CD14-positive monocyte (primary cell): Measurements from ENCODE around the gene CCDC12. TPM values are rescaled to one million over a fixed set of nuclear protein-coding genes. Genes with fewer than 3 reads are reported as not detected.

Source experiments
- DNase-seq, 3 donors: peaks; one replicate each; pipeline ENCODE4 v3.0.0-alpha.2; 2011 to 2022
- H2AFZ ChIP-seq: 2 replicates; pipeline ENCODE4 v1.6.0; 2012; ENCODE audit warnings: mild to moderate bottlenecking, low read depth, low read length, inconsistent platforms; ENCODE audit not compliant: insufficient read depth, poor library complexity, severe bottlenecking
- H3K27ac ChIP-seq, 2 donors: 1 replicate in 1 of 2; 2 replicates in 1 of 2; pipeline ENCODE4 v1.5.1; 2012 to 2013; ENCODE audit warnings: low read length in 2 of 2, control low read depth in 1 of 2, inconsistent platforms in 1 of 2, low read depth in 1 of 2, mild to moderate bottlenecking in 1 of 2
- H3K27me3 ChIP-seq, 2 donors: one replicate each; pipeline versions ENCODE4 v1.6.0 to v1.6.1; 2011 to 2013; ENCODE audit warnings: low read length in 2 of 2; ENCODE audit not compliant: control insufficient read depth in 2 of 2, insufficient read depth in 2 of 2
- H3K36me3 ChIP-seq, 2 donors: replicated peaks in 1 of 2; 1 replicate in 1 of 2; 2 replicates in 1 of 2; pipeline versions ENCODE4 v1.5.1 to v1.6.1; 2012 to 2013; ENCODE audit warnings: low read length in 2 of 2, control low read depth in 1 of 2, inconsistent platforms in 1 of 2, mild to moderate bottlenecking in 1 of 2; ENCODE audit not compliant: insufficient read depth in 2 of 2, control insufficient read depth in 1 of 2
- H3K4me1 ChIP-seq, 2 donors: 1 replicate in 1 of 2; 2 replicates in 1 of 2; pipeline versions ENCODE4 v1.5.1 to v1.6.1; 2012 to 2013; ENCODE audit warnings: low read length in 2 of 2, control low read depth in 1 of 2, inconsistent platforms in 1 of 2, mild to moderate bottlenecking in 1 of 2, moderate library complexity in 1 of 2; ENCODE audit not compliant: insufficient read depth in 2 of 2, control insufficient read depth in 1 of 2
- H3K4me2 ChIP-seq: replicated peaks from 2 replicates; pipeline ENCODE3; 2012; ENCODE audit warnings: low read length, moderate library complexity, mild to moderate bottlenecking; ENCODE audit not compliant: poor library complexity, severe bottlenecking; ENCODE audit errors: extremely low read depth
- H3K4me3 ChIP-seq, 3 experiments: fragments of 200-600 bp in 1 of 3; sonication (generic) in 1 of 3; replicated peaks in 1 of 3; 1 replicate in 2 of 3; 2 replicates in 1 of 3; pipeline ENCODE4 v1.5.1; 2011 to 2013; ENCODE audit warnings: low read length in 3 of 3, mild to moderate bottlenecking in 3 of 3, control low read depth in 2 of 3, low read depth in 2 of 3, inconsistent platforms in 1 of 3, moderate library complexity in 1 of 3
- H3K79me2 ChIP-seq: 2 replicates; pipeline ENCODE4 v1.6.0; 2012; ENCODE audit warnings: mild to moderate bottlenecking, control low read depth, inconsistent platforms, low read length, moderate library complexity; ENCODE audit not compliant: insufficient read depth
- H3K9ac ChIP-seq: 2 replicates; pipeline ENCODE4 v1.6.0; 2017; ENCODE audit warnings: low read length, mild to moderate bottlenecking; ENCODE audit not compliant: insufficient read depth, poor library complexity, severe bottlenecking
- H3K9me3 ChIP-seq, 2 donors: replicated peaks in 1 of 2; 1 replicate in 1 of 2; 2 replicates in 1 of 2; pipeline versions ENCODE4 v1.5.1 to v1.6.1; 2012 to 2013; ENCODE audit warnings: low read length in 2 of 2, control low read depth in 1 of 2; ENCODE audit not compliant: control insufficient read depth in 1 of 2, insufficient read depth in 1 of 2
- H4K20me1 ChIP-seq: 2 replicates; pipeline ENCODE4 v1.6.0; 2012; ENCODE audit warnings: mild to moderate bottlenecking, low read length, control low read depth, moderate library complexity; ENCODE audit not compliant: insufficient read depth
- H3K27ac Mint-ChIP-seq, 7 donors: one replicate each; pipeline ENCODE4 v1.8.0; 2020; ENCODE audit warnings: mild to moderate bottlenecking in 7 of 7, mixed read lengths in 7 of 7, moderate library complexity in 6 of 7, inconsistent platforms in 2 of 7
- H3K27me3 Mint-ChIP-seq, 3 donors: one replicate each; pipeline ENCODE4 v1.8.0; 2021 to 2022; ENCODE audit warnings: low read depth in 3 of 3, mild to moderate bottlenecking in 3 of 3, mixed read lengths in 3 of 3, moderate library complexity in 3 of 3, inconsistent platforms in 1 of 3
- H3K36me3 Mint-ChIP-seq, 2 donors: one replicate each; pipeline ENCODE4 v1.8.0; 2020; ENCODE audit warnings: mixed read lengths in 2 of 2, inconsistent platforms in 1 of 2, mild to moderate bottlenecking in 1 of 2
- H3K4me1 Mint-ChIP-seq: one replicate; pipeline ENCODE4 v1.8.0; 2020; ENCODE audit warnings: mild to moderate bottlenecking, mixed read lengths
- H3K4me3 Mint-ChIP-seq, 2 donors: one replicate each; pipeline ENCODE4 v1.8.0; 2020; ENCODE audit warnings: mild to moderate bottlenecking in 2 of 2, mixed read lengths in 2 of 2, moderate library complexity in 1 of 2
- H3K9me3 Mint-ChIP-seq, 7 donors: one replicate each; pipeline ENCODE4 v1.8.0; 2020 to 2022; ENCODE audit warnings: mixed read lengths in 7 of 7, mild to moderate bottlenecking in 6 of 7, moderate library complexity in 6 of 7, inconsistent platforms in 2 of 7
- CTCF ChIP-seq: fragments of 200-600 bp; IDR thresholded peaks from one replicate; pipeline ENCODE4 v1.8.0; 2022; ENCODE audit warnings: antibody characterized with exemption, mild to moderate bottlenecking
- WGBS: methylation state at CpG from one replicate; pipeline ENCODE4 v1.1.5; 2013; ENCODE audit warnings: missing lambda C conversion rate; ENCODE audit not compliant: insufficient coverage; 5-methylcytosine and 5-hydroxymethylcytosine counted together
- intact Hi-C, 2 donors: fragments of 100-400 bp; cut with micrococcal nuclease; formaldehyde crosslinking; loops; one replicate each; pipeline versions ENCODE4 v1.15.0 to v1.15.1; 2023
- polyA plus RNA-seq, 3 donors: library from polyadenylated mRNA; depleted of rRNA in 1 of 3; unstranded in 2 of 3; stranded (reverse) in 1 of 3; fragments of 300-500 nt in 2 of 3; fragments of >200 nt in 1 of 3; fragmentation: Illumina TruSeq in 2 of 3; gene quantifications; 1 replicate in 2 of 3; 2 replicates in 1 of 3; pipeline ENCODE4 v1.2.3, GENCODE V29; 2012 to 2021

Gene CCDC12
- polyA plus RNA-seq, 3 donors: 50.1 to 70.7 (median 55.8) TPM

- Histone ChIP-seq H3K4me3 (peak overlapping the region in 1 of 3 experiments; percentile 15), H3K4me1 (peaks cover 77 to 78% of the 10 kb centered on the region in 2 donors), H4K20me1 (peaks cover 40% of the 10 kb centered on the region), H3K4me2 (peak overlapping the region; percentile 28), H3K9ac (no peak overlapping the region), H3K79me2 (peaks cover 94% of the 10 kb centered on the region), H3K27ac (peak overlapping the region; percentile 50 to 85), H3K27me3 (no peaks in the 10 kb centered on the region), H3K36me3 (peaks cover 23 to 47% of the 10 kb centered on the region in 2 donors), H3K9me3 (no peaks in the 10 kb centered on the region), H2AFZ (no peak overlapping the region)
- intact Hi-C loops: no loop called here
- TF ChIP-seq CTCF: no peak
- H3K4me3 Mint-ChIP-seq: no peak overlapping the region
- H3K27ac Mint-ChIP-seq: peak overlapping the region in 6 of 7 donors; percentile 68 to 97 (median 87)
- peaks cover 87% of the 10 kb centered on the region for H3K4me1 Mint-ChIP-seq
- H3K9me3 Mint-ChIP-seq: no peaks in the 10 kb centered on the region
- H3K36me3 Mint-ChIP-seq: peaks cover 44 to 73% of the 10 kb centered on the region in 2 donors
- WGBS: 94% methylated on average over 1 of the region's 2 CpGs
- no peak for DNase-seq
- H3K27me3 Mint-ChIP-seq: no peaks in the 10 kb centered on the region
Measured at GRCh38 chr3:46938118-46938517, 38.4 kb downstream of the CCDC12 start.

GRCh38 chr3:46936733-46937250 lies 39.8 kb downstream of the CCDC12 start:
- WGBS: no CpG with 5 or more reads among the region's 5 CpGs
- Histone ChIP-seq H3K4me2 (peak overlapping the region; percentile 63), H4K20me1 (peaks cover 27% of the 10 kb centered on the region), H3K4me3 (peak overlapping the region in 1 of 3 experiments; percentile 59), H3K36me3 (peaks cover 19 to 35% of the 10 kb centered on the region in 2 donors), H3K79me2 (peaks cover 94% of the 10 kb centered on the region), H2AFZ (no peak overlapping the region), H3K27ac (peak overlapping the region; percentile 81 to 85), H3K4me1 (peaks cover 90 to 91% of the 10 kb centered on the region in 2 donors), H3K9ac (peak overlapping the region; percentile 30), H3K27me3 (no peaks in the 10 kb centered on the region), H3K9me3 (no peaks in the 10 kb centered on the region)
- H3K4me1 Mint-ChIP-seq: peaks cover 90% of the 10 kb centered on the region
- no peaks in the 10 kb centered on the region for H3K27me3 Mint-ChIP-seq
- H3K27ac Mint-ChIP-seq: peak overlapping the region; percentile 92 to 97 (median 95)
- TF ChIP-seq CTCF: no peak
- H3K36me3 Mint-ChIP-seq: peaks cover 37 to 61% of the 10 kb centered on the region in 2 donors
- peak overlapping the region in 1 of 2 donors; percentile 35 for H3K4me3 Mint-ChIP-seq
- H3K9me3 Mint-ChIP-seq: no peaks in the 10 kb centered on the region
- intact Hi-C loops: no loop called here
- no peak for DNase-seq
